GM12878 (cell line): Measurements from ENCODE around the gene LFNG.

ENCODE experiments used
- EZH2 ChIP-seq: IDR thresholded peaks from 2 replicates; pipeline ENCODE4 v1.6.1; 2012; ENCODE audit warnings: low read depth, mild to moderate bottlenecking, control low read depth, inconsistent platforms, low read length, borderline replicate concordance; ENCODE audit not compliant: control insufficient read depth
- JUNB ChIP-seq: IDR thresholded peaks from 2 replicates; pipeline ENCODE4 v1.6.1; 2016; ENCODE audit warnings: antibody characterized with exemption, mild to moderate bottlenecking
- NFYB ChIP-seq: IDR thresholded peaks from 2 replicates; pipeline ENCODE4 v1.6.1; 2011; ENCODE audit warnings: low read depth, mild to moderate bottlenecking, low read length, improper control_type of control experiment, moderate library complexity; ENCODE audit not compliant: insufficient read depth
- POLR2AphosphoS2 ChIP-seq: IDR thresholded peaks from 2 replicates; pipeline ENCODE4 v1.6.1; 2011; ENCODE audit warnings: low read depth, mild to moderate bottlenecking, low read length, improper control_type of control experiment, moderate library complexity
- SPI1 ChIP-seq: IDR thresholded peaks from 2 replicates; pipeline ENCODE4 v1.6.1; 2011; ENCODE audit warnings: low read depth, mild to moderate bottlenecking, low read length, moderate library complexity, borderline replicate concordance; ENCODE audit not compliant: insufficient read depth
- STAT1 ChIP-seq: fragments of 450-650 bp; conservative IDR thresholded peaks from 2 replicates; pipeline ENCODE4 v1.6.1; 2014; ENCODE audit warnings: antibody characterized with exemption, mild to moderate bottlenecking
- ZNF274 ChIP-seq: IDR thresholded peaks from one replicate; pipeline ENCODE4 v1.8.0; 2011; ENCODE audit not compliant: insufficient read length, insufficient read depth
- TF ChIP-seq, protein P1 (sequence below), 3 experiments: IDR thresholded peaks in 2 of 3; conservative IDR thresholded peaks in 1 of 3; 2 replicates each; pipeline ENCODE4 v1.5.1; 2011; ENCODE audit warnings: low read depth in 3 of 3, low read length in 3 of 3, mild to moderate bottlenecking in 3 of 3, control low read depth in 2 of 3, moderate library complexity in 2 of 3, inconsistent platforms in 1 of 3, mixed read lengths in 1 of 3; ENCODE audit not compliant: control insufficient read depth in 2 of 3, insufficient read depth in 1 of 3; ENCODE audit errors: extremely low read depth in 1 of 3
- TF ChIP-seq, protein P2 (sequence below): IDR thresholded peaks from 2 replicates; pipeline ENCODE4 v1.6.1; 2012; ENCODE audit warnings: low read length, inconsistent platforms
- TF ChIP-seq, protein P3 (sequence below): IDR thresholded peaks from 2 replicates; pipeline ENCODE4 v1.6.1; 2012; ENCODE audit warnings: mild to moderate bottlenecking, low read depth, low read length

DNA sequence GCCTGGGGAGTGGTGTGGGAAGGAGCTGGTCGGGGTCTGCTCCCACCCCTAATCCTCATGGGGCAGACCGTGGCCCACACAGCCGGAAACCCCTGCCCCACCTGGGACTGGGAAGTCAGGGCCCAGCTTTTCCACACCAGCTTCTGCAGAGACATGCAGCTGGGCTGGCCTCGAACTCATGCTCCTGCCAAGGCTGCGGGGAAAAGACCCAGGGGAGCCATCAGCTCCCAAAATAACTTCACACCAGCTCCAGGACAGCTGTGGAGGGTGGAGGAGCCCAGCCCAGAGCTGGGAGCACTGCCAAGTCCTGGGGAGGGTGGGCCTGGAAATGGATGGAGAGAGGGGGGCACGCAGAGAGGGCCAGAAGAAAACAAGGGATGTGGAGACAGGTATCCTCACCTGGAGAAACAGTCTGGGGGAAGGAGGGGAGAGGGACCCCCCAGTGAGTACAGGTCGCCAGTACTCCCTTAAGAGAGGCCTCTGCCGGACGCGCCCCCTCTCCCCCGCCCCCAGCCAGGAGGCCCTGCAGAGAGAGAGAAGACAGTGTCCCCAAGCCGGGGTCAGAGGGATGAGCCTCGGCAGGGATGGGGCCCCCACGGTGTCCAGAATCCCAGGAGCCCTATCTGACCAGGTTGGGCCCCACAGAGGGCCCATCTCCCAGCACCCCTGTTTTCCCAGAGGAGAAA, 31.8 kb upstream of the LFNG start:
- TF ChIP-seq, protein P1, sequence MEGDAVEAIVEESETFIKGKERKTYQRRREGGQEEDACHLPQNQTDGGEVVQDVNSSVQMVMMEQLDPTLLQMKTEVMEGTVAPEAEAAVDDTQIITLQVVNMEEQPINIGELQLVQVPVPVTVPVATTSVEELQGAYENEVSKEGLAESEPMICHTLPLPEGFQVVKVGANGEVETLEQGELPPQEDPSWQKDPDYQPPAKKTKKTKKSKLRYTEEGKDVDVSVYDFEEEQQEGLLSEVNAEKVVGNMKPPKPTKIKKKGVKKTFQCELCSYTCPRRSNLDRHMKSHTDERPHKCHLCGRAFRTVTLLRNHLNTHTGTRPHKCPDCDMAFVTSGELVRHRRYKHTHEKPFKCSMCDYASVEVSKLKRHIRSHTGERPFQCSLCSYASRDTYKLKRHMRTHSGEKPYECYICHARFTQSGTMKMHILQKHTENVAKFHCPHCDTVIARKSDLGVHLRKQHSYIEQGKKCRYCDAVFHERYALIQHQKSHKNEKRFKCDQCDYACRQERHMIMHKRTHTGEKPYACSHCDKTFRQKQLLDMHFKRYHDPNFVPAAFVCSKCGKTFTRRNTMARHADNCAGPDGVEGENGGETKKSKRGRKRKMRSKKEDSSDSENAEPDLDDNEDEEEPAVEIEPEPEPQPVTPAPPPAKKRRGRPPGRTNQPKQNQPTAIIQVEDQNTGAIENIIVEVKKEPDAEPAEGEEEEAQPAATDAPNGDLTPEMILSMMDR (IDR thresholded peaks at IDR 0.05 in 2 of 3, conservative IDR thresholded peaks at IDR 0.05 in 1 of 3; ENCODE audit: control insufficient read depth in 2 of 3, extremely low read depth in 1 of 3, insufficient read depth in 1 of 3, low read depth in 3 of 3, low read length in 3 of 3), result no peak
- TF ChIP-seq ZNF274, result no peak
- no peak for TF ChIP-seq EZH2
- TF ChIP-seq POLR2AphosphoS2, result no peak
- TF ChIP-seq SPI1, result no peak
- TF ChIP-seq, protein P2, sequence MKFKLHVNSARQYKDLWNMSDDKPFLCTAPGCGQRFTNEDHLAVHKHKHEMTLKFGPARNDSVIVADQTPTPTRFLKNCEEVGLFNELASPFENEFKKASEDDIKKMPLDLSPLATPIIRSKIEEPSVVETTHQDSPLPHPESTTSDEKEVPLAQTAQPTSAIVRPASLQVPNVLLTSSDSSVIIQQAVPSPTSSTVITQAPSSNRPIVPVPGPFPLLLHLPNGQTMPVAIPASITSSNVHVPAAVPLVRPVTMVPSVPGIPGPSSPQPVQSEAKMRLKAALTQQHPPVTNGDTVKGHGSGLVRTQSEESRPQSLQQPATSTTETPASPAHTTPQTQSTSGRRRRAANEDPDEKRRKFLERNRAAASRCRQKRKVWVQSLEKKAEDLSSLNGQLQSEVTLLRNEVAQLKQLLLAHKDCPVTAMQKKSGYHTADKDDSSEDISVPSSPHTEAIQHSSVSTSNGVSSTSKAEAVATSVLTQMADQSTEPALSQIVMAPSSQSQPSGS, result no peak
- TF ChIP-seq, protein P3, sequence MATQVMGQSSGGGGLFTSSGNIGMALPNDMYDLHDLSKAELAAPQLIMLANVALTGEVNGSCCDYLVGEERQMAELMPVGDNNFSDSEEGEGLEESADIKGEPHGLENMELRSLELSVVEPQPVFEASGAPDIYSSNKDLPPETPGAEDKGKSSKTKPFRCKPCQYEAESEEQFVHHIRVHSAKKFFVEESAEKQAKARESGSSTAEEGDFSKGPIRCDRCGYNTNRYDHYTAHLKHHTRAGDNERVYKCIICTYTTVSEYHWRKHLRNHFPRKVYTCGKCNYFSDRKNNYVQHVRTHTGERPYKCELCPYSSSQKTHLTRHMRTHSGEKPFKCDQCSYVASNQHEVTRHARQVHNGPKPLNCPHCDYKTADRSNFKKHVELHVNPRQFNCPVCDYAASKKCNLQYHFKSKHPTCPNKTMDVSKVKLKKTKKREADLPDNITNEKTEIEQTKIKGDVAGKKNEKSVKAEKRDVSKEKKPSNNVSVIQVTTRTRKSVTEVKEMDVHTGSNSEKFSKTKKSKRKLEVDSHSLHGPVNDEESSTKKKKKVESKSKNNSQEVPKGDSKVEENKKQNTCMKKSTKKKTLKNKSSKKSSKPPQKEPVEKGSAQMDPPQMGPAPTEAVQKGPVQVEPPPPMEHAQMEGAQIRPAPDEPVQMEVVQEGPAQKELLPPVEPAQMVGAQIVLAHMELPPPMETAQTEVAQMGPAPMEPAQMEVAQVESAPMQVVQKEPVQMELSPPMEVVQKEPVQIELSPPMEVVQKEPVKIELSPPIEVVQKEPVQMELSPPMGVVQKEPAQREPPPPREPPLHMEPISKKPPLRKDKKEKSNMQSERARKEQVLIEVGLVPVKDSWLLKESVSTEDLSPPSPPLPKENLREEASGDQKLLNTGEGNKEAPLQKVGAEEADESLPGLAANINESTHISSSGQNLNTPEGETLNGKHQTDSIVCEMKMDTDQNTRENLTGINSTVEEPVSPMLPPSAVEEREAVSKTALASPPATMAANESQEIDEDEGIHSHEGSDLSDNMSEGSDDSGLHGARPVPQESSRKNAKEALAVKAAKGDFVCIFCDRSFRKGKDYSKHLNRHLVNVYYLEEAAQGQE, result no peak
- TF ChIP-seq JUNB, result no peak
- TF ChIP-seq STAT1, result no peak
- TF ChIP-seq NFYB, result no peak
